ENCODE measurements around the gene LRRC75B. TPM values are rescaled to one million over a fixed set of nuclear protein-coding genes. Genes with fewer than 3 reads are reported as not detected.

The LRRC75B gene
- total and polyA plus RNA-seq, 2 of the 13 experiments (the other 11 are each of a cell fraction or from before 2014, with no cell fraction given) = 11.8 to 34.8 TPM

GRCh38 chr22:24554313-24555164 lies 38.3 kb downstream of the LRRC75B start, which contains the start of gene GUCD1 (continued):
- TF ChIP-seq, protein P1, sequence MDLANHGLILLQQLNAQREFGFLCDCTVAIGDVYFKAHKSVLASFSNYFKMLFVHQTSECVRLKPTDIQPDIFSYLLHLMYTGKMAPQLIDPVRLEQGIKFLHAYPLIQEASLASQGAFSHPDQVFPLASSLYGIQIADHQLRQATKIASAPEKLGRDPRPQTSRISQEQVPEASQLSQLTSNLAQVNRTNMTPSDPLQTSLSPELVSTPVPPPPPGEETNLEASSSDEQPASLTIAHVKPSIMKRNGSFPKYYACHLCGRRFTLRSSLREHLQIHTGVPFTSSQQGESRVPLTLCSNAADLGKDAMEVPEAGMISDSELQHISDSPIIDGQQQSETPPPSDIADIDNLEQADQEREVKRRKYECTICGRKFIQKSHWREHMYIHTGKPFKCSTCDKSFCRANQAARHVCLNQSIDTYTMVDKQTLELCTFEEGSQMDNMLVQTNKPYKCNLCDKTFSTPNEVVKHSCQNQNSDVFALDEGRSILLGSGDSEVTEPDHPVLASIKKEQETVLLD (CRISPR knock-in tag; IDR thresholded peaks at IDR 0.05; ENCODE audit: low read depth) = no peak
- TF ChIP-seq NAIF1 (CRISPR knock-in tag; IDR thresholded peaks at IDR 0.05; ENCODE audit: borderline replicate concordance) (no peak), RFX3 (CRISPR knock-in tag; IDR thresholded peaks at IDR 0.05) (no peak), JUNB (CRISPR knock-in tag; IDR thresholded peaks at IDR 0.05; ENCODE audit: borderline replicate concordance) (no peak), KDM3A (CRISPR knock-in tag; IDR thresholded peaks at IDR 0.05; ENCODE audit: low read depth) (no peak), SMARCC2 (IDR thresholded peaks at IDR 0.05) (no peak), FOXK1 (CRISPR knock-in tag; IDR thresholded peaks at IDR 0.05; ENCODE audit: borderline replicate concordance, low read depth) (peak; percentile 15; the same call in 1 of the 2 replicates), IRF9 (CRISPR knock-in tag; IDR thresholded peaks at IDR 0.05; ENCODE audit: borderline replicate concordance) (peak; percentile 66; the same call in 1 of the 2 replicates), KLF13 (CRISPR knock-in tag; IDR thresholded peaks at IDR 0.05) (no peak), CREB3 (CRISPR knock-in tag; IDR thresholded peaks at IDR 0.05) (no peak), SP5 (CRISPR knock-in tag; IDR thresholded peaks at IDR 0.05; ENCODE audit: borderline replicate concordance, low read depth) (no peak), ZNF768 (CRISPR knock-in tag; IDR thresholded peaks at IDR 0.05) (peak; percentile 75; the same call in 1 of the 2 replicates), ZNF83 (CRISPR knock-in tag; IDR thresholded peaks at IDR 0.05; ENCODE audit: borderline replicate concordance) (no peak), TCF12 (IDR thresholded peaks at IDR 0.05) (no peak), TCF12 (CRISPR knock-in tag; IDR thresholded peaks at IDR 0.05) (peak; percentile 77; the same call in 1 of the 2 replicates), PTBP1 (IDR thresholded peaks at IDR 0.05; ENCODE audit: low read depth, low read length, poor library complexity, severe bottlenecking) (no peak), HDAC6 (IDR thresholded peaks at IDR 0.05; ENCODE audit: low read depth, low read length) (no peak), ZNF331 (CRISPR knock-in tag; IDR thresholded peaks at IDR 0.05) (no peak; the same call in 1 of the 2 replicates), ZNF251 (CRISPR knock-in tag; IDR thresholded peaks at IDR 0.05) (no peak), SPEN (CRISPR knock-in tag; IDR thresholded peaks at IDR 0.05; ENCODE audit: low read depth) (peak; percentile 66)
- TF ChIP-seq, protein P2, sequence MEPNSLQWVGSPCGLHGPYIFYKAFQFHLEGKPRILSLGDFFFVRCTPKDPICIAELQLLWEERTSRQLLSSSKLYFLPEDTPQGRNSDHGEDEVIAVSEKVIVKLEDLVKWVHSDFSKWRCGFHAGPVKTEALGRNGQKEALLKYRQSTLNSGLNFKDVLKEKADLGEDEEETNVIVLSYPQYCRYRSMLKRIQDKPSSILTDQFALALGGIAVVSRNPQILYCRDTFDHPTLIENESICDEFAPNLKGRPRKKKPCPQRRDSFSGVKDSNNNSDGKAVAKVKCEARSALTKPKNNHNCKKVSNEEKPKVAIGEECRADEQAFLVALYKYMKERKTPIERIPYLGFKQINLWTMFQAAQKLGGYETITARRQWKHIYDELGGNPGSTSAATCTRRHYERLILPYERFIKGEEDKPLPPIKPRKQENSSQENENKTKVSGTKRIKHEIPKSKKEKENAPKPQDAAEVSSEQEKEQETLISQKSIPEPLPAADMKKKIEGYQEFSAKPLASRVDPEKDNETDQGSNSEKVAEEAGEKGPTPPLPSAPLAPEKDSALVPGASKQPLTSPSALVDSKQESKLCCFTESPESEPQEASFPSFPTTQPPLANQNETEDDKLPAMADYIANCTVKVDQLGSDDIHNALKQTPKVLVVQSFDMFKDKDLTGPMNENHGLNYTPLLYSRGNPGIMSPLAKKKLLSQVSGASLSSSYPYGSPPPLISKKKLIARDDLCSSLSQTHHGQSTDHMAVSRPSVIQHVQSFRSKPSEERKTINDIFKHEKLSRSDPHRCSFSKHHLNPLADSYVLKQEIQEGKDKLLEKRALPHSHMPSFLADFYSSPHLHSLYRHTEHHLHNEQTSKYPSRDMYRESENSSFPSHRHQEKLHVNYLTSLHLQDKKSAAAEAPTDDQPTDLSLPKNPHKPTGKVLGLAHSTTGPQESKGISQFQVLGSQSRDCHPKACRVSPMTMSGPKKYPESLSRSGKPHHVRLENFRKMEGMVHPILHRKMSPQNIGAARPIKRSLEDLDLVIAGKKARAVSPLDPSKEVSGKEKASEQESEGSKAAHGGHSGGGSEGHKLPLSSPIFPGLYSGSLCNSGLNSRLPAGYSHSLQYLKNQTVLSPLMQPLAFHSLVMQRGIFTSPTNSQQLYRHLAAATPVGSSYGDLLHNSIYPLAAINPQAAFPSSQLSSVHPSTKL (CRISPR knock-in tag; IDR thresholded peaks at IDR 0.05) = peak; percentile 9; the same call in 1 of the 2 replicates

All from HepG2 (cell line).